K562 (cell line): ENCODE measurements around the gene TMEM184B. TPM values are rescaled to one million over a fixed set of nuclear protein-coding genes. Genes with fewer than 3 reads are reported as not detected.
A peak's percentile ranks its signal among the peaks of the same experiment; 100 is the strongest.

ENCODE experiments used
- ATAC-seq: fragments of 200-7000 bp; cut with Tn5 transposase; 3 replicates; pipeline ENCODE4 v1.9.1; 2020; ENCODE audit warnings: moderate library complexity
- BruUV-seq: library from RNA; stranded (reverse); fragments of 400-500 nt; replicated peaks from 2 replicates; lab custom pipeline; 2021; lab: Mats Ljungman, UMichigan
- CTCF ChIA-PET: fragments of 300-600 bp; formaldehyde crosslinking; extraction: SDS; loops from one replicate; lab custom pipeline; 2021; ENCODE audit warnings: low intra/inter-chr PET ratio; lab: Yijun Ruan, JAX
- POLR2A ChIA-PET: fragments of 300-600, 350-650 bp; sonication (Branson Sonifier 250); formaldehyde crosslinking; extraction: SDS; loops from one replicate; lab custom pipeline; 2021; ENCODE audit warnings: antibody characterized with exemption, inconsistent platforms; lab: Yijun Ruan, JAX
- DNase-seq, 4 experiments: peaks; one replicate each; pipeline versions ENCODE4 v3.0.0 to v3.0.0-alpha.2; 2011 to 2018; ENCODE audit warnings: low spot score in 3 of 4, mixed read lengths in 3 of 4; ENCODE audit errors: extremely low read depth in 1 of 4
- FAIRE-seq: peaks from 2 replicates; lab custom pipeline; 2011; peaks lifted over from hg19 to GRCh38; lab: Jason Lieb, UNC
- H2AFZ ChIP-seq: 2 replicates; pipeline ENCODE4 v1.6.0; 2011; ENCODE audit warnings: low read depth, low read length, control low read depth, inconsistent platforms
- H3K27ac ChIP-seq: fragments of 200-600 bp; 3 replicates; pipeline ENCODE4 v1.8.0; 2011; ENCODE audit warnings: low read depth, mild to moderate bottlenecking, control low read depth, inconsistent platforms, low read length, moderate library complexity, mixed read lengths; ENCODE audit errors: extremely low read depth
- H3K27me3 ChIP-seq, 2 experiments: fragments of 300-600 bp in 1 of 2; 2 replicates in 1 of 2; 3 replicates in 1 of 2; pipeline versions ENCODE4 v1.6.0 to v1.8.0; 2011; ENCODE audit warnings: inconsistent platforms in 2 of 2, low read length in 2 of 2, mild to moderate bottlenecking in 1 of 2, mixed read lengths in 1 of 2, moderate library complexity in 1 of 2; ENCODE audit not compliant: control insufficient read depth in 2 of 2, insufficient read depth in 2 of 2
- H3K36me3 ChIP-seq: fragments of 300-600 bp; 3 replicates; pipeline ENCODE4 v1.8.0; 2011; ENCODE audit warnings: mild to moderate bottlenecking, low read length, inconsistent platforms; ENCODE audit not compliant: control insufficient read depth, insufficient read depth
- H3K4me1 ChIP-seq, 2 experiments: fragments of 200-600 bp in 1 of 2; replicated peaks in 1 of 2; 2 replicates in 1 of 2; 3 replicates in 1 of 2; pipeline versions ENCODE4 v1.5.1 to v1.8.0; 2011; ENCODE audit warnings: inconsistent platforms in 2 of 2, low read length in 2 of 2, mild to moderate bottlenecking in 1 of 2, mixed read lengths in 1 of 2, moderate library complexity in 1 of 2; ENCODE audit not compliant: control insufficient read depth in 2 of 2, insufficient read depth in 2 of 2
- H3K4me2 ChIP-seq: 2 replicates; pipeline ENCODE4 v1.6.1; 2011; ENCODE audit warnings: low read length, control low read depth, inconsistent platforms, mixed read lengths; ENCODE audit not compliant: insufficient read depth
- H3K4me3 ChIP-seq: fragments of 200-600 bp; sonication (generic), shearing (Covaris generic); 2 replicates; pipeline ENCODE4 v1.5.1; 2016; ENCODE audit warnings: control low read depth, inconsistent platforms
- H3K79me2 ChIP-seq: fragments of 200-600 bp; 3 replicates; pipeline ENCODE4 v1.8.0; 2011; ENCODE audit warnings: low read length, inconsistent platforms; ENCODE audit not compliant: control insufficient read depth, insufficient read depth
- H3K9ac ChIP-seq, 2 experiments: 2 replicates each; pipeline versions ENCODE4 v1.6.0 to v1.6.1; 2011; ENCODE audit warnings: low read depth in 2 of 2, low read length in 2 of 2, control low read depth in 1 of 2, inconsistent platforms in 1 of 2, mild to moderate bottlenecking in 1 of 2, mixed read lengths in 1 of 2; ENCODE audit not compliant: insufficient read depth in 1 of 2
- H3K9me1 ChIP-seq: one replicate; pipeline ENCODE4 v1.6.0; 2011; ENCODE audit warnings: inconsistent platforms, mild to moderate bottlenecking, low read length, moderate library complexity; ENCODE audit not compliant: control insufficient read depth, insufficient read depth
- H3K9me3 ChIP-seq: replicated peaks from 2 replicates; pipeline ENCODE4 v1.5.1; 2011; ENCODE audit warnings: low read depth, low read length, inconsistent platforms; ENCODE audit not compliant: control insufficient read depth, insufficient read depth
- H4K20me1 ChIP-seq: replicated peaks from 2 replicates; pipeline ENCODE4 v1.6.1; 2011; ENCODE audit warnings: low read length, inconsistent platforms, mixed read lengths; ENCODE audit not compliant: control insufficient read depth, insufficient read depth
- IRF2 ChIP-seq: sonication (generic); formaldehyde crosslinking; IDR thresholded peaks from 2 replicates; pipeline ENCODE4 v1.8.1; 2022; ENCODE audit warnings: mild to moderate bottlenecking, missing genetic modification reagents
- RBFOX2 ChIP-seq: fragments of 200-400 bp; formaldehyde crosslinking; IDR thresholded peaks from 2 replicates; pipeline ENCODE4 v1.6.1; 2017; ENCODE audit warnings: low read depth, mild to moderate bottlenecking, low read length, moderate library complexity
- SPI1 ChIP-seq: IDR thresholded peaks from 2 replicates; pipeline ENCODE4 v1.6.1; 2011; ENCODE audit warnings: low read depth, low read length, control low read depth, borderline replicate concordance
- ZFP36 ChIP-seq: fragments of 150-350 bp; IDR thresholded peaks from 2 replicates; pipeline ENCODE4 v1.6.1; 2018; ENCODE audit warnings: low read length, low read depth; ENCODE audit not compliant: partially characterized antibody
- ZNF311 ChIP-seq: fragments of 250-450 bp; sonication (Bioruptor Pico); IDR thresholded peaks from 2 replicates; pipeline ENCODE4 v1.4.0; 2020; ENCODE audit warnings: mild to moderate bottlenecking, moderate library complexity
- WGBS: fragments of 100-300 bp; shearing (Covaris generic); methylation state at CpG from one replicate; pipeline ENCODE4 v1.1.6; 2016; ENCODE audit warnings: low coverage, mixed read lengths; ENCODE audit not compliant: insufficient coverage; ENCODE audit errors: missing lambda C conversion rate; 5-methylcytosine and 5-hydroxymethylcytosine counted together
- in situ Hi-C: fragments of 300-500 bp; cut with MboI; formaldehyde crosslinking; loops from 4 replicates; pipeline ENCODE4 v1.15.0; 2018; ENCODE audit warnings: inconsistent platforms, mixed read lengths
- intact Hi-C: fragments of 100-400 bp; cut with micrococcal nuclease; formaldehyde crosslinking; loops from 2 replicates; pipeline ENCODE4 v1.14.2; 2022
- polyA plus RNA-seq, 8 experiments: library from polyadenylated mRNA; depleted of rRNA in 4 of 8; stranded (reverse) in 5 of 8; unstranded in 3 of 8; fragments of >200 nt; fragmentation: Nextera tagmentation in 2 of 8; fragmentation: Illumina TruSeq in 1 of 8; extraction: Ambion mirVana in 2 of 8; extraction: Trizol in 1 of 8; gene quantifications; 2 replicates each; pipeline versions ENCODE4 v1.2.1 to v1.2.3, GENCODE V29; 2011 to 2014; ENCODE audit warnings: inconsistent platforms in 1 of 8, missing spikeins in 1 of 8
- total RNA-seq, 7 experiments: library from RNA; depleted of rRNA in 6 of 7; stranded (reverse); fragments of >200 nt in 6 of 7; fragmentation: Illumina TruSeq in 2 of 7; extraction: Trizol in 2 of 7; gene quantifications; 2 replicates each; pipeline versions ENCODE4 v1.2.1 to v1.2.3, GENCODE V29; 2011 to 2021; ENCODE audit warnings: low replicate concordance in 1 of 7
- TF ChIP-seq, protein P1 (sequence below): sonication (generic); formaldehyde crosslinking; IDR thresholded peaks from 2 replicates; pipeline ENCODE4 v1.9.0; 2022; ENCODE audit warnings: mild to moderate bottlenecking, missing genetic modification reagents
- TF ChIP-seq, protein P2 (sequence below): sonication (generic); formaldehyde crosslinking; IDR thresholded peaks from 2 replicates; pipeline ENCODE4 v1.8.0; 2023; ENCODE audit warnings: missing genetic modification reagents, mild to moderate bottlenecking, borderline replicate concordance

TMEM184B gene
- total and polyA plus RNA-seq, 9 of the 15 experiments (the other 6 are each of a cell fraction or from before 2014, with no cell fraction given), result 0.31 to 25.1 (median 6.2) TPM

DNA sequence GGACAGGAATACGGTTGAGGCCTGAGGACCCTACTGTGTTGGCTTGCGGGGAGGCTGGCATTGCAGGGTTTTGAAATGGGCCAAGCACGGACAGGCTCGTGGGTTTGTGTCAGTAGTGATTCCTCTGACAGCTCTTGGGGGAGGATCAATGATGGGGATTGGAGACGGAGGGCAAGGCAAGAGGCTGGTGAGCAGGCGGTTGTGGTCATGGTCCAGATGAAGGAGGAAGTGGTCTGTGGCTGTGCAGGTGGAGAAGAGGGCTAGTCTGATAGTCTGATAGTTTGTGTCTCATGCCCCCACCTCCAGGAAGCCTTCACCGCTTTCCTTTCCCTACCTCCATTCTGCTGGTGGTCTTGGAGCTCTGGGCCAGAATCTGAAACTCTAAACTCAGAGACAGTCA lies 68.0 kb downstream of the TMEM184B start:
- in situ Hi-C loops, result no loop called here
- DNase-seq (no peak), ATAC-seq (no peak), FAIRE-seq (no peak)
- H3K79me2 ChIP-seq, result peaks cover 43% of the 10 kb centered on the region
- H3K9me1 ChIP-seq, result no peaks in the 10 kb centered on the region
- POLR2A ChIA-PET, result interaction anchor here (0.8 to 4.9 kb wide), 8 partner anchors 8 to 109 kb away, joined by 3 to 44 read pairs (median 4); no protein-coding TSS in a partner anchor
- no peaks in the 10 kb centered on the region for H3K27me3 ChIP-seq
- H3K36me3 ChIP-seq, result peaks cover 3% of the 10 kb centered on the region; the same call in 1 of the 3 replicates
- H4K20me1 ChIP-seq, result peaks cover 18% of the 10 kb centered on the region; the same call in 1 of the 2 replicates
- 70% methylated on average over 6 of the region's 7 CpGs for WGBS
- BruUV-seq, result no TSS peak
- peaks cover 4 to 22% of the 10 kb centered on the region in 2 experiments; a peak in 3 of 5 replicates for H3K4me1 ChIP-seq
- no peak overlapping the region for H2AFZ ChIP-seq
- H3K9me3 ChIP-seq, result no peaks in the 10 kb centered on the region
- no peak overlapping the region for H3K4me3 ChIP-seq
- H3K9ac ChIP-seq, result no peak overlapping the region
- TF ChIP-seq, protein P1, sequence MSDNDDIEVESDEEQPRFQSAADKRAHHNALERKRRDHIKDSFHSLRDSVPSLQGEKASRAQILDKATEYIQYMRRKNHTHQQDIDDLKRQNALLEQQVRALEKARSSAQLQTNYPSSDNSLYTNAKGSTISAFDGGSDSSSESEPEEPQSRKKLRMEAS (CRISPR knock-in tag), result peak; percentile 20; the same call in 1 of the 2 replicates
- TF ChIP-seq IRF2 (CRISPR knock-in tag) (no peak), ZFP36 (peak; percentile 73), RBFOX2 (0 out of 2 replicates have a peak, but pooled peaks have one; percentile 17), ZNF311 (CRISPR knock-in tag) (no peak), SPI1 (0 out of 2 replicates have a peak, but pooled peaks have one; percentile 15)
- TF ChIP-seq, protein P2, sequence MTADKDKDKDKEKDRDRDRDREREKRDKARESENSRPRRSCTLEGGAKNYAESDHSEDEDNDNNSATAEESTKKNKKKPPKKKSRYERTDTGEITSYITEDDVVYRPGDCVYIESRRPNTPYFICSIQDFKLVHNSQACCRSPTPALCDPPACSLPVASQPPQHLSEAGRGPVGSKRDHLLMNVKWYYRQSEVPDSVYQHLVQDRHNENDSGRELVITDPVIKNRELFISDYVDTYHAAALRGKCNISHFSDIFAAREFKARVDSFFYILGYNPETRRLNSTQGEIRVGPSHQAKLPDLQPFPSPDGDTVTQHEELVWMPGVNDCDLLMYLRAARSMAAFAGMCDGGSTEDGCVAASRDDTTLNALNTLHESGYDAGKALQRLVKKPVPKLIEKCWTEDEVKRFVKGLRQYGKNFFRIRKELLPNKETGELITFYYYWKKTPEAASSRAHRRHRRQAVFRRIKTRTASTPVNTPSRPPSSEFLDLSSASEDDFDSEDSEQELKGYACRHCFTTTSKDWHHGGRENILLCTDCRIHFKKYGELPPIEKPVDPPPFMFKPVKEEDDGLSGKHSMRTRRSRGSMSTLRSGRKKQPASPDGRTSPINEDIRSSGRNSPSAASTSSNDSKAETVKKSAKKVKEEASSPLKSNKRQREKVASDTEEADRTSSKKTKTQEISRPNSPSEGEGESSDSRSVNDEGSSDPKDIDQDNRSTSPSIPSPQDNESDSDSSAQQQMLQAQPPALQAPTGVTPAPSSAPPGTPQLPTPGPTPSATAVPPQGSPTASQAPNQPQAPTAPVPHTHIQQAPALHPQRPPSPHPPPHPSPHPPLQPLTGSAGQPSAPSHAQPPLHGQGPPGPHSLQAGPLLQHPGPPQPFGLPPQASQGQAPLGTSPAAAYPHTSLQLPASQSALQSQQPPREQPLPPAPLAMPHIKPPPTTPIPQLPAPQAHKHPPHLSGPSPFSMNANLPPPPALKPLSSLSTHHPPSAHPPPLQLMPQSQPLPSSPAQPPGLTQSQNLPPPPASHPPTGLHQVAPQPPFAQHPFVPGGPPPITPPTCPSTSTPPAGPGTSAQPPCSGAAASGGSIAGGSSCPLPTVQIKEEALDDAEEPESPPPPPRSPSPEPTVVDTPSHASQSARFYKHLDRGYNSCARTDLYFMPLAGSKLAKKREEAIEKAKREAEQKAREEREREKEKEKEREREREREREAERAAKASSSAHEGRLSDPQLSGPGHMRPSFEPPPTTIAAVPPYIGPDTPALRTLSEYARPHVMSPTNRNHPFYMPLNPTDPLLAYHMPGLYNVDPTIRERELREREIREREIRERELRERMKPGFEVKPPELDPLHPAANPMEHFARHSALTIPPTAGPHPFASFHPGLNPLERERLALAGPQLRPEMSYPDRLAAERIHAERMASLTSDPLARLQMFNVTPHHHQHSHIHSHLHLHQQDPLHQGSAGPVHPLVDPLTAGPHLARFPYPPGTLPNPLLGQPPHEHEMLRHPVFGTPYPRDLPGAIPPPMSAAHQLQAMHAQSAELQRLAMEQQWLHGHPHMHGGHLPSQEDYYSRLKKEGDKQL, result no peak
- intact Hi-C loops, result loop anchor here (10.0 kb wide), 1 partner anchor 90 kb away; the partner anchor contains the start of gene BAIAP2L2
- CTCF ChIA-PET, result no interaction called here
- H3K27ac ChIP-seq, result no peak overlapping the region
- H3K4me2 ChIP-seq, result no peak overlapping the region
